Measurements from ENCODE around the gene IPO9.
A peak's percentile ranks its signal among the peaks of the same experiment; 100 is the strongest.

Gene IPO9

GRCh38 chr1:201783572-201783971 lies 45.4 kb upstream of the IPO9 start:
- TF ChIP-seq CTCF (IDR thresholded peaks at IDR 0.05; ENCODE audit: insufficient read depth, low read depth, low read length, missing control alignments), result no peak
- H3K4me3 ChIP-seq (ENCODE audit: low read depth, low read length), result no peak overlapping the region
- DNase-seq (ENCODE audit: low read depth), result peak; percentile 6

- no peak for TF ChIP-seq CTCF (IDR thresholded peaks at IDR 0.05; ENCODE audit: insufficient read depth, low read depth, low read length, missing control alignments)
- DNase-seq (ENCODE audit: low read depth), result no peak
- H3K4me3 ChIP-seq (ENCODE audit: low read depth, low read length), result no peak overlapping the region
Measured at GRCh38 chr1:201785291-201785690, 43.7 kb upstream of the IPO9 start.

GRCh38 chr1:201786824-201787223 lies 42.1 kb upstream of the IPO9 start:
- TF ChIP-seq CTCF (IDR thresholded peaks at IDR 0.05; ENCODE audit: insufficient read depth, low read depth, low read length, missing control alignments), result no peak
- no peak for DNase-seq (ENCODE audit: low read depth)
- H3K4me3 ChIP-seq (ENCODE audit: low read depth, low read length), result no peak overlapping the region

- no peak for TF ChIP-seq CTCF (IDR thresholded peaks at IDR 0.05; ENCODE audit: insufficient read depth, low read depth, low read length, missing control alignments)
- H3K4me3 ChIP-seq (ENCODE audit: low read depth, low read length), result no peak overlapping the region
- no peak for DNase-seq (ENCODE audit: low read depth)
Measured at GRCh38 chr1:201788296-201788695, 40.7 kb upstream of the IPO9 start.

GRCh38 chr1:201789245-201789644 lies 39.7 kb upstream of the IPO9 start:
- H3K4me3 ChIP-seq (ENCODE audit: low read depth, low read length), result no peak overlapping the region
- no peak for TF ChIP-seq CTCF (IDR thresholded peaks at IDR 0.05; ENCODE audit: insufficient read depth, low read depth, low read length, missing control alignments)
- DNase-seq (ENCODE audit: low read depth), result no peak

GRCh38 chr1:201790261-201790660 lies 38.7 kb upstream of the IPO9 start:
- TF ChIP-seq CTCF (IDR thresholded peaks at IDR 0.05; ENCODE audit: insufficient read depth, low read depth, low read length, missing control alignments), result no peak
- H3K4me3 ChIP-seq (ENCODE audit: low read depth, low read length), result no peak overlapping the region
- DNase-seq (ENCODE audit: low read depth), result no peak

GRCh38 chr1:201791051-201791778 lies 37.7 kb upstream of the IPO9 start:
- TF ChIP-seq CTCF (IDR thresholded peaks at IDR 0.05; ENCODE audit: insufficient read depth, low read depth, low read length, missing control alignments), result no peak
- H3K4me3 ChIP-seq (ENCODE audit: low read depth, low read length), result no peak overlapping the region
- DNase-seq (ENCODE audit: low read depth), result no peak
